Right lobe of liver (tissue), 6 donors: ENCODE results near the gene FILIP1L. TPM values are rescaled to one million over a fixed set of nuclear protein-coding genes. Genes with fewer than 3 reads are reported as not detected.

Experiments
- ATAC-seq, 4 donors: fragments of 200-7000 bp; cut with Tn5 transposase; one replicate each; pipeline ENCODE4 v1.9.1; 2020; ENCODE audit warnings: mild to moderate bottlenecking in 4 of 4, moderate library complexity in 4 of 4
- DNase-seq, 3 donors: peaks; one replicate each; pipeline ENCODE4 v3.0.0-alpha.2; 2020
- H3K27ac ChIP-seq, 3 donors: fragments of 200-600 bp; one replicate each; pipeline ENCODE4 v1.8.0; 2022
- H3K27me3 ChIP-seq, 2 donors: fragments of 200-600 bp; one replicate each; pipeline ENCODE4 v1.8.0; 2022
- H3K36me3 ChIP-seq, 4 donors: fragments of 200-600 bp; sonication (generic) in 1 of 4; one replicate each; pipeline versions ENCODE4 v1.5.1 to v1.8.0; 2017 to 2022; ENCODE audit warnings: control low read depth in 1 of 4
- H3K4me1 ChIP-seq, 4 donors: fragments of 200-600 bp; sonication (generic) in 1 of 4; one replicate each; pipeline versions ENCODE4 v1.5.1 to v1.8.0; 2017 to 2022; ENCODE audit warnings: control low read depth in 1 of 4
- H3K4me3 ChIP-seq, 3 donors: fragments of 200-600 bp; one replicate each; pipeline ENCODE4 v1.8.0; 2022
- H3K9me3 ChIP-seq, 4 donors: fragments of 200-600 bp; sonication (generic) in 1 of 4; one replicate each; pipeline versions ENCODE4 v1.5.1 to v1.8.0; 2017 to 2022; ENCODE audit warnings: control low read depth in 1 of 4
- POLR2A ChIP-seq: fragments of 450-650 bp; IDR thresholded peaks from one replicate; pipeline ENCODE4 v1.6.1; 2017; ENCODE audit warnings: antibody characterized with exemption, mild to moderate bottlenecking
- WGBS: methylation state at CpG from one replicate; pipeline ENCODE4 v1.1.6; 2018; ENCODE audit warnings: low coverage, low lambda C conversion rate; ENCODE audit not compliant: insufficient coverage; ENCODE audit errors: missing lambda C conversion rate; 5-methylcytosine and 5-hydroxymethylcytosine counted together
- intact Hi-C, 2 donors: fragments of 100-400 bp; cut with DNase I; formaldehyde crosslinking; loops; one replicate each; pipeline versions ENCODE4 v1.11.2 to v1.14.1; 2022
- total RNA-seq, 6 experiments: library from RNA; depleted of rRNA in 2 of 6; stranded (reverse); fragments of >200 nt in 2 of 6; fragmentation: NEBNext Ultra II Directional in 3 of 6; extraction: Animal tissue kit (Norgen Biotek cat#: 25700) in 3 of 6; gene quantifications; one replicate each; pipeline versions ENCODE4 v1.1.0 to v1.2.4, GENCODE V29; 2016 to 2023
- TF ChIP-seq, protein P1 (sequence below), 4 donors: fragments of 200-600 bp in 3 of 4; fragments of 450-650 bp in 1 of 4; IDR thresholded peaks; one replicate each; pipeline versions ENCODE4 v1.5.1 to v1.8.0; 2016 to 2022; ENCODE audit warnings: antibody characterized with exemption in 4 of 4, mild to moderate bottlenecking in 2 of 4
- donor health status: DM: no; HTN: yes; CAD: no.
- donor health status: DM: no; HTN: no; CAD: no.
- donor health status: DM: no; HTN: no; CAD: no.
- donor health status: DM: no; HTN: yes; CAD: no.
- donor health status: DM: no; HTN: yes; CAD: no.

The FILIP1L gene
- total RNA-seq, 6 experiments from 2014 or later: 0.97 to 10.8 (median 3.6) TPM

DNA sequence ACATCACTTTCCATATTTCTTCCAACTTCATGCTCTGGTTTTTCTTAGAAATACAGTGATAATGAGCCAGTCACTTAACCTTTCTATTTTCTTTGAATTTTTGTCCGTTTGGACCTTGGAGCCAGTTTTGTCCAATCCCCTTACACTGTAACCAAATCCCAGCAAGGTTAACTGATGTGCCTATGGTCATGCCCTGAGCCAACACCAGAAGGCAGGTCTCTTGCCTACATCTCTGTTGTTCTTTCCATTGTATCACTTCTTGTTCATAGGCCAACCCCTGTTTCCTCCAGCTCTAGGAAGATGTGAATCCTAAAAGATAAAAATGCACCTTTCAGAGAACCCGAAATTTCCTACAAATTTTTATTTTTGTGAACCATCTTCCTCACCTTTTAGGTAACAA lies 174.0 kb downstream of the FILIP1L start:
- intact Hi-C loops: no loop called here
- H3K4me1 ChIP-seq: peaks cover 0 to 5% (median 0%) of the 10 kb centered on the region in 4 donors

DNA sequence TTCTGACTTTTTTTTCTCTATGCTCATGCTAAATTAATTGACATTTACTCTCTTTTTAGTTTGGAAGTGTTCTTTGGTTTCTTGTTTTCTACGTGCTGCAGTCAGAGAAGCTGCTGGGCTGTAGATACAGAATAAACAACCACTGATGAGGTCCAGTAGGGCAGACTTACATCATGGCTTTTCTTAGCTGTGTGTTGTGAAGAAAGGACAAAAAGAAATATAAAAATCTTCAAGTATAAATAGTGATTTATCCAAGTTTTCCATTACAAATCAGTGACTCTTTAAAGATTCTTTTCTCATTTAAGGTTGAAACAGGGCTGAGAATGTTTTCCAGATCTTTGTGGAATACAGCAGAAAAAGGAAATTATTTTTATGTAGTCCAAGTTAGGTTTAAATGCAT lies 174.4 kb downstream of the FILIP1L start:
- TF ChIP-seq, protein P1, sequence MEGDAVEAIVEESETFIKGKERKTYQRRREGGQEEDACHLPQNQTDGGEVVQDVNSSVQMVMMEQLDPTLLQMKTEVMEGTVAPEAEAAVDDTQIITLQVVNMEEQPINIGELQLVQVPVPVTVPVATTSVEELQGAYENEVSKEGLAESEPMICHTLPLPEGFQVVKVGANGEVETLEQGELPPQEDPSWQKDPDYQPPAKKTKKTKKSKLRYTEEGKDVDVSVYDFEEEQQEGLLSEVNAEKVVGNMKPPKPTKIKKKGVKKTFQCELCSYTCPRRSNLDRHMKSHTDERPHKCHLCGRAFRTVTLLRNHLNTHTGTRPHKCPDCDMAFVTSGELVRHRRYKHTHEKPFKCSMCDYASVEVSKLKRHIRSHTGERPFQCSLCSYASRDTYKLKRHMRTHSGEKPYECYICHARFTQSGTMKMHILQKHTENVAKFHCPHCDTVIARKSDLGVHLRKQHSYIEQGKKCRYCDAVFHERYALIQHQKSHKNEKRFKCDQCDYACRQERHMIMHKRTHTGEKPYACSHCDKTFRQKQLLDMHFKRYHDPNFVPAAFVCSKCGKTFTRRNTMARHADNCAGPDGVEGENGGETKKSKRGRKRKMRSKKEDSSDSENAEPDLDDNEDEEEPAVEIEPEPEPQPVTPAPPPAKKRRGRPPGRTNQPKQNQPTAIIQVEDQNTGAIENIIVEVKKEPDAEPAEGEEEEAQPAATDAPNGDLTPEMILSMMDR (IDR thresholded peaks at IDR 0.05): no peak
- no peak for TF ChIP-seq POLR2A
- Histone ChIP-seq H3K9me3 (no peaks in the 10 kb centered on the region), H3K27ac (peak overlapping the region in 1 of 3 donors; percentile 2), H3K27me3 (no peaks in the 10 kb centered on the region), H3K4me3 (no peak overlapping the region), H3K4me1 (peaks cover 0 to 10% (median 0%) of the 10 kb centered on the region in 4 donors), H3K36me3 (no peaks in the 10 kb centered on the region)
- 80% methylated on average over 1 of the region's 1 CpG for WGBS
- intact Hi-C loops: no loop called here
- no peak for DNase-seq
- no peak for ATAC-seq

More for the DNA sequence above, 174.0 kb downstream of the FILIP1L start:
- ATAC-seq (no peak), DNase-seq (no peak)
- Histone ChIP-seq H3K27ac (peak overlapping the region in 1 of 3 donors; percentile 2), H3K4me3 (no peak overlapping the region), H3K36me3 (no peaks in the 10 kb centered on the region), H3K9me3 (no peaks in the 10 kb centered on the region), H3K27me3 (no peaks in the 10 kb centered on the region)
- TF ChIP-seq POLR2A: no peak
- TF ChIP-seq, protein P1 (IDR thresholded peaks at IDR 0.05): no peak
- WGBS: 66% methylated on average over 2 of the region's 2 CpGs

DNA sequence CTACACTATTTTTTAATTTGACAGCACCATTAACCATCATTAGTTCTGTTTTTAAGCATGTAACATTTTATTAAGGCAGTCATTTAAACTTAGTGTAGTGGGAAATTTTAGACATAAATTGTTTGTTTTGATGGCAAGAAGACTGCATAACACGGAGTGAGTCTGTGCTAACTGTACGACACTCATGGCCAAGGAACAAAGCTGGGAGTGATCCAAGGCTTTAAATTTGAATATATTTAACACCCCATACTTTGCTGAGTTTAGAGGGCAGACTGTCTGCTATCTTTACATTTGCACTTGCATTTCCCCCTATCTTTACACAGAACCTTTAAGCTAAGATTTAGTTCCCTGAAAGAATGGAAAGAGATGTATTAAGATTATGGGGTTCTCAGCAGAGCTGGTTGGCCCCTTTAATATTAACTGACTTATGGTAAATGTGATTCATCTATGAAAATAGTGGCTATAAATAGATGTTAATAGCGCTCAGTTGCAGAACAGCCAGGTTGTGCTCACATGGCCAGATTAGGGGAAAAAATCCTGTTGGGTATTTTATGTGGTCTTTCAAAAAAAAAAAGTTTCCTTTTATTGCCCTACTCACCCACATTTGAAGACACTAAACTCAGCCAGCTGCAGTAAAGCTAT lies 175.9 kb downstream of the FILIP1L start:
- no peak for TF ChIP-seq POLR2A
- TF ChIP-seq, protein P1 (IDR thresholded peaks at IDR 0.05): no peak
- Histone ChIP-seq H3K27me3 (no peaks in the 10 kb centered on the region), H3K9me3 (no peaks in the 10 kb centered on the region), H3K4me3 (no peak overlapping the region), H3K36me3 (no peaks in the 10 kb centered on the region), H3K27ac (no peak overlapping the region), H3K4me1 (peaks cover 0 to 12% (median 0%) of the 10 kb centered on the region in 4 donors)
- DNase-seq (no peak), ATAC-seq (no peak)
- 78% methylated on average over 3 of the region's 3 CpGs for WGBS
- intact Hi-C loops: no loop called here

DNA sequence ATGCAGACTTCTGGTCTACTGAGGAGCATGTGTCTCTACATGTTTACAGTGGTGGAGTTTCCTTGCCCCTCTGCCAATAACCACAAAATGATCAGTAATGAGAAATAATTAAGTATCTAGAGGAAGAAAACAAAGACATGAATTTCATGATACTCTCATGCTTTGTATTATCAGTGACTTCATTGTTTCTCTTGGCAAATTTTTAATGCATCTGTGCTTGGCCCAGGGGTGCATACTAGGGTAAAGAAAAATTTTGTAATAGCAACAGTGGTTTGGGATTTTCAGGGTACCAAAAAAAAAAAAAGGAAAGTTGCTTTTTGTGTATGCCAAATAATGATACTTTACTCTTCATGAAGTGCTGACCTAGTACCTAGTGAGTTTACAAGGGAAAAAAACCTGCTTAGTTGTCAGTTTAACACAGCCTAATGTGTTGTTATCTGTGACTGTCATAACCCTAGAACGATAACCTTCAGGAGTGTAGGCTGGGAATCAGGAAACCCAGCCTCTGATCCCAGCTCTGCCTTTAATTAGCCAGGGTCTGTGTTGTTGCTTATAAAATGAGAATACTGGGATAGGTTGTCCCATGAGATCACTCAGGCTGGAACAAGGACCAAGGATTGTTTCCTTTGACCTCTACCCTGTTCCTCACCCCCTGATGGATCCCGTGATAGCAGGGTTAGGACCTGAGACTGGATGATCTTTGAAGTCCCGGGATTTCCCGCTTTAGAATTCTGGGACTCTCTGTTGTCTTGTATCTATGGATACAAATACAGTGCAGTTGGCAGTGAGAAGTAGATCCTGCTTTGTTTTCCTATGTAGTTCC lies 179.1 kb downstream of the FILIP1L start:
- peaks cover 0 to 12% (median 0%) of the 10 kb centered on the region in 4 donors for H3K4me1 ChIP-seq
- 23% methylated on average over 4 of the region's 4 CpGs for WGBS
- H3K4me3 ChIP-seq: no peak overlapping the region
- peak; percentile 70 to 89 (median 84) for ATAC-seq
- H3K9me3 ChIP-seq: no peaks in the 10 kb centered on the region
- TF ChIP-seq, protein P1 (IDR thresholded peaks at IDR 0.05): no peak
- no peak for TF ChIP-seq POLR2A
- no peaks in the 10 kb centered on the region for H3K36me3 ChIP-seq
- intact Hi-C loops: no loop called here
- DNase-seq: no peak
- H3K27me3 ChIP-seq: no peaks in the 10 kb centered on the region
- peak overlapping the region in 1 of 3 donors; percentile 4 for H3K27ac ChIP-seq
